ENCODE measurements around the gene NNMT. TPM values are rescaled to one million over a fixed set of nuclear protein-coding genes. Genes with fewer than 3 reads are reported as not detected.

NNMT gene
- total and polyA plus RNA-seq, 2 donors from 2014 or later: 91.9 to 1,451 TPM

- DNase-seq: peak in 1 of 5 donors; percentile 88
- Histone ChIP-seq H3K9me3 (ENCODE audit: control insufficient read depth in 2 of 3, insufficient read depth in 1 of 3, low read length in 3 of 3) (no peaks in the 10 kb centered on the region), H3K4me3 (ENCODE audit: low read length in 3 of 3) (no peak overlapping the region), H3K36me3 (ENCODE audit: control insufficient read depth in 2 of 3, insufficient read depth in 3 of 3, low read length in 3 of 3) (no peaks in the 10 kb centered on the region), H3K4me1 (ENCODE audit: control insufficient read depth in 2 of 3, insufficient read depth in 2 of 3, low read depth in 1 of 3, low read length in 3 of 3) (no peaks in the 10 kb centered on the region), H3K27ac (ENCODE audit: low read depth in 2 of 2, low read length in 2 of 2) (no peak overlapping the region), H3K27me3 (ENCODE audit: control insufficient read depth, insufficient read depth, low read length) (no peaks in the 10 kb centered on the region), H3K9ac (ENCODE audit: low read length in 3 of 3) (no peak overlapping the region)
- FAIRE-seq: no peak
- TF ChIP-seq CTCF (IDR thresholded peaks at IDR 0.05; ENCODE audit: borderline replicate concordance, extremely low read depth, insufficient read depth): no peak
- intact Hi-C loops (cut with DNase I): no loop called here
These were observed 25.5 kb downstream of the NNMT start for GRCh38 chr11:114321621-114322257.

- no peak for FAIRE-seq
These were observed 26.7 kb downstream of the NNMT start for GRCh38 chr11:114322934-114323333.

DNA sequence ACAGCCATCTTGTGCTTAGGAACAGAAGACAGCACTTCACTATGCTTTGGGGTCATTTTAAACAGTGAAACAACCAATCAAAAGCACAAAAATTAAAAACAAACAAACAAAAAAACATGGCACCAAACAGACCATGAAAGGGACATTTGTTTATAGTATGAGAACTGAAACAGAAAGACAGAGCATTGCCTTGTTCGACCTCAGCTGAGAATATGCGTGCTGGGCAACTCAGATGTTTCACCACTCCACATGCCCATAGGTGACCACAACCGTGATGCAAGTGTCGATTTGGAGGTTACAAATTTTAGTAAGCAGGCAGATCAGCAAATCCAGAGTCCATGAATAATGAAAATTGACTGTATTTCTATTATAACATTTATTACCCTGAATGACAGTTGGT is 30.0 kb downstream of the NNMT start:
- DNase-seq (no peak), FAIRE-seq (no peak)
- Histone ChIP-seq H3K27me3 (ENCODE audit: control insufficient read depth, insufficient read depth, low read length) (no peaks in the 10 kb centered on the region), H3K9ac (ENCODE audit: low read length in 3 of 3) (no peak overlapping the region), H3K4me3 (ENCODE audit: low read length in 3 of 3) (no peak overlapping the region), H3K4me1 (ENCODE audit: control insufficient read depth in 2 of 3, insufficient read depth in 2 of 3, low read depth in 1 of 3, low read length in 3 of 3) (no peaks in the 10 kb centered on the region), H3K9me3 (ENCODE audit: control insufficient read depth in 2 of 3, insufficient read depth in 1 of 3, low read length in 3 of 3) (peaks cover 0 to 4% (median 3%) of the 10 kb centered on the region in 3 donors), H3K27ac (ENCODE audit: low read depth in 2 of 2, low read length in 2 of 2) (no peak overlapping the region), H3K36me3 (ENCODE audit: control insufficient read depth in 2 of 3, insufficient read depth in 3 of 3, low read length in 3 of 3) (no peaks in the 10 kb centered on the region)
- TF ChIP-seq CTCF (IDR thresholded peaks at IDR 0.05; ENCODE audit: borderline replicate concordance, extremely low read depth, insufficient read depth): no peak
- intact Hi-C loops (cut with DNase I): no loop called here

More at GRCh38 chr11:114322934-114323333, 26.7 kb downstream of the NNMT start:
- Histone ChIP-seq H3K9me3 (ENCODE audit: control insufficient read depth in 2 of 3, insufficient read depth in 1 of 3, low read length in 3 of 3) (no peaks in the 10 kb centered on the region), H3K27ac (ENCODE audit: low read depth in 2 of 2, low read length in 2 of 2) (no peak overlapping the region), H3K9ac (ENCODE audit: low read length in 3 of 3) (no peak overlapping the region), H3K27me3 (ENCODE audit: control insufficient read depth, insufficient read depth, low read length) (no peaks in the 10 kb centered on the region), H3K4me1 (ENCODE audit: control insufficient read depth in 2 of 3, insufficient read depth in 2 of 3, low read depth in 1 of 3, low read length in 3 of 3) (no peaks in the 10 kb centered on the region), H3K4me3 (ENCODE audit: low read length in 3 of 3) (no peak overlapping the region), H3K36me3 (ENCODE audit: control insufficient read depth in 2 of 3, insufficient read depth in 3 of 3, low read length in 3 of 3) (no peaks in the 10 kb centered on the region)
- no peak for DNase-seq
- intact Hi-C loops (cut with DNase I): no loop called here
- TF ChIP-seq CTCF (IDR thresholded peaks at IDR 0.05; ENCODE audit: borderline replicate concordance, extremely low read depth, insufficient read depth): no peak

DNA sequence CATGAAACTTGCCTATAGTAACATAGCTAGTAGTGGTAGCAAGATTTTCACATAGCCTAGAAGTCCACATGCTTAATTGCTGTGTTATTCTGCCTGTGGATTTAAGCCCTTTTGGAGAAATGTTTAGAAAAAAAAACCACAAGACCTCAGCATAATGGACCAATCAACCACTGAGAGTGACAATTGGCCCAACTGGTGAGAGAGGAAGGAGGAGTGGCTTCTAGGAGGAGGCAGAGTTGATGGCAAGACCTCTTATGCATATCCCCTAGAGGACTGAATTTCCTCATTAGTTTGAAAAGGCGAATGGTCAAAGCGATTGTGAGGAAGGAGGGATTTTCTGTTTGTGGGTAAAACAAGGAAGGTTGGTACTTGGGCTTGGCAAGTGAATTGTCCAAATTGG is 30.6 kb downstream of the NNMT start:
- Histone ChIP-seq H3K27ac (ENCODE audit: low read depth in 2 of 2, low read length in 2 of 2) (no peak overlapping the region), H3K4me3 (ENCODE audit: low read length in 3 of 3) (no peak overlapping the region), H3K4me1 (ENCODE audit: control insufficient read depth in 2 of 3, insufficient read depth in 2 of 3, low read depth in 1 of 3, low read length in 3 of 3) (no peaks in the 10 kb centered on the region), H3K9ac (ENCODE audit: low read length in 3 of 3) (no peak overlapping the region), H3K9me3 (ENCODE audit: control insufficient read depth in 2 of 3, insufficient read depth in 1 of 3, low read length in 3 of 3) (peaks cover 0 to 4% (median 3%) of the 10 kb centered on the region in 3 donors), H3K36me3 (ENCODE audit: control insufficient read depth in 2 of 3, insufficient read depth in 3 of 3, low read length in 3 of 3) (no peaks in the 10 kb centered on the region), H3K27me3 (ENCODE audit: control insufficient read depth, insufficient read depth, low read length) (no peaks in the 10 kb centered on the region)
- DNase-seq: no peak
- intact Hi-C loops (cut with DNase I): no loop called here
- no peak for FAIRE-seq
- no peak for TF ChIP-seq CTCF (IDR thresholded peaks at IDR 0.05; ENCODE audit: borderline replicate concordance, extremely low read depth, insufficient read depth)
